IMR-90 (cell line): ENCODE measurements around the gene IYD. TPM values are rescaled to one million over a fixed set of nuclear protein-coding genes. Genes with fewer than 3 reads are reported as not detected.

Experiments used
- ATAC-seq: fragments of 200-7000 bp; cut with Tn5 transposase; 2 replicates; pipeline ENCODE4 v1.9.1; 2020; ENCODE audit warnings: low read depth, mild to moderate bottlenecking, moderate library complexity
- BruUV-seq: library from RNA; stranded (reverse); fragments of 400-500 nt; replicated peaks from 2 replicates; lab custom pipeline; 2021; lab: Mats Ljungman, UMichigan
- CTCF ChIA-PET: fragments of 300-600 bp; formaldehyde crosslinking; extraction: SDS; loops from one replicate; lab custom pipeline; 2021; ENCODE audit warnings: antibody characterized with exemption; lab: Yijun Ruan, JAX
- POLR2A ChIA-PET: fragments of 300-600 bp; sonication (Branson Sonifier 250); formaldehyde crosslinking; loops from one replicate; lab custom pipeline; 2022; ENCODE audit warnings: antibody characterized with exemption; ENCODE audit not compliant: unreplicated experiment; lab: Charles Lee
- DNase-seq: peaks from one replicate; pipeline ENCODE4 v3.0.0; 2013
- H2AFZ ChIP-seq: replicated peaks from 2 replicates; pipeline ENCODE3; 2013; ENCODE audit warnings: low read length, mild to moderate bottlenecking; ENCODE audit not compliant: poor library complexity
- H2AK5ac ChIP-seq: 2 replicates; pipeline ENCODE4 v1.6.1; 2013; ENCODE audit warnings: low read depth, low read length, inconsistent platforms
- H2AK9ac ChIP-seq: replicated peaks from 2 replicates; pipeline ENCODE3; 2013; ENCODE audit warnings: mild to moderate bottlenecking, low read depth, low read length, moderate library complexity; ENCODE audit not compliant: poor library complexity
- H2BK120ac ChIP-seq: 2 replicates; pipeline ENCODE4 v1.6.1; 2013; ENCODE audit warnings: low read depth, low read length, inconsistent platforms
- H2BK15ac ChIP-seq: 3 replicates; pipeline ENCODE4 v1.6.1; 2013; ENCODE audit warnings: low read depth, low read length, inconsistent platforms
- H2BK20ac ChIP-seq: 2 replicates; pipeline ENCODE4 v1.6.1; 2013; ENCODE audit warnings: low read depth, mild to moderate bottlenecking, inconsistent platforms, low read length, moderate library complexity
- H2BK5ac ChIP-seq: 2 replicates; pipeline ENCODE4 v1.6.1; 2013; ENCODE audit warnings: mild to moderate bottlenecking, low read depth, low read length, inconsistent platforms; ENCODE audit not compliant: poor library complexity, severe bottlenecking
- H3K14ac ChIP-seq: replicated peaks from 2 replicates; pipeline ENCODE4 v1.6.1; 2013; ENCODE audit warnings: low read depth, low read length, inconsistent platforms
- H3K18ac ChIP-seq: 2 replicates; pipeline ENCODE4 v1.6.1; 2013; ENCODE audit warnings: low read depth, low read length, control low read depth
- H3K23ac ChIP-seq: 2 replicates; pipeline ENCODE4 v1.6.1; 2013; ENCODE audit warnings: low read depth, low read length, inconsistent platforms
- H3K27ac ChIP-seq: 2 replicates; pipeline ENCODE4 v1.5.1; 2013; ENCODE audit warnings: mild to moderate bottlenecking, control low read depth, low read length; ENCODE audit not compliant: insufficient read depth
- H3K27me3 ChIP-seq: 2 replicates; pipeline ENCODE4 v1.6.1; 2013; ENCODE audit warnings: low read length; ENCODE audit not compliant: control insufficient read depth, insufficient read depth
- H3K36me3 ChIP-seq: 2 replicates; pipeline ENCODE4 v1.6.1; 2013; ENCODE audit warnings: low read length, mixed read lengths; ENCODE audit not compliant: control insufficient read depth, insufficient read depth
- H3K4ac ChIP-seq: 2 replicates; pipeline ENCODE4 v1.6.1; 2013; ENCODE audit warnings: low read depth, low read length, inconsistent platforms
- H3K4me1 ChIP-seq: 2 replicates; pipeline ENCODE4 v1.6.1; 2013; ENCODE audit warnings: low read length, mixed read lengths; ENCODE audit not compliant: control insufficient read depth, insufficient read depth
- H3K4me2 ChIP-seq: 2 replicates; pipeline ENCODE4 v1.6.1; 2013; ENCODE audit warnings: low read depth, mild to moderate bottlenecking, control low read depth, low read length, moderate library complexity
- H3K4me3 ChIP-seq: 2 replicates; pipeline ENCODE4 v1.5.1; 2013; ENCODE audit warnings: low read depth, mild to moderate bottlenecking, control low read depth, low read length, moderate library complexity; ENCODE audit not compliant: insufficient read depth
- H3K56ac ChIP-seq: 2 replicates; pipeline ENCODE4 v1.6.1; 2013; ENCODE audit warnings: low read length, inconsistent platforms; ENCODE audit not compliant: insufficient read depth; ENCODE audit errors: extremely low read depth
- H3K79me1 ChIP-seq, 2 experiments: 2 replicates each; pipeline ENCODE4 v1.6.1; 2013; ENCODE audit warnings: low read length in 2 of 2, inconsistent platforms in 1 of 2, low read depth in 1 of 2
- H3K9ac ChIP-seq: 2 replicates; pipeline ENCODE4 v1.6.1; 2013; ENCODE audit warnings: low read depth, low read length, control low read depth
- H3K9me1 ChIP-seq: 2 replicates; pipeline ENCODE4 v1.6.1; 2013; ENCODE audit warnings: low read length, inconsistent platforms; ENCODE audit not compliant: insufficient read depth
- H3K9me3 ChIP-seq: 2 replicates; pipeline ENCODE4 v1.6.1; 2013; ENCODE audit warnings: low read length; ENCODE audit not compliant: control insufficient read depth, insufficient read depth
- H4K20me1 ChIP-seq: 2 replicates; pipeline ENCODE4 v1.6.1; 2013; ENCODE audit warnings: low read length, inconsistent platforms; ENCODE audit not compliant: insufficient read depth
- H4K5ac ChIP-seq: 2 replicates; pipeline ENCODE4 v1.6.1; 2013; ENCODE audit warnings: mild to moderate bottlenecking, low read depth, low read length, control low read depth
- H4K8ac ChIP-seq, 2 experiments: 2 replicates each; pipeline ENCODE4 v1.6.1; 2013; ENCODE audit warnings: low read depth in 2 of 2, low read length in 2 of 2, control low read depth in 1 of 2, inconsistent platforms in 1 of 2
- H4K91ac ChIP-seq: 2 replicates; pipeline ENCODE4 v1.6.1; 2013; ENCODE audit warnings: low read depth, low read length, inconsistent platforms; ENCODE audit not compliant: insufficient read depth
- BHLHE40 ChIP-seq: fragments of 150-350 bp; IDR thresholded peaks from 2 replicates; pipeline ENCODE4 v1.6.1; 2016; ENCODE audit warnings: mild to moderate bottlenecking, low read depth, low read length
- MAFK ChIP-seq: IDR thresholded peaks from 2 replicates; pipeline ENCODE4 v1.6.1; 2012; ENCODE audit warnings: low read depth, low read length, improper control_type of control experiment
- MAZ ChIP-seq: IDR thresholded peaks from 2 replicates; pipeline ENCODE4 v1.6.1; 2012; ENCODE audit warnings: low read depth, mild to moderate bottlenecking, low read length, improper control_type of control experiment, moderate library complexity, borderline replicate concordance
- NFE2L2 ChIP-seq: fragments of 150-350 bp; IDR thresholded peaks from 2 replicates; pipeline ENCODE4 v1.6.1; 2016; ENCODE audit warnings: low read depth, mild to moderate bottlenecking, low read length
- POLR2A ChIP-seq: IDR thresholded peaks from 2 replicates; pipeline ENCODE4 v1.6.1; 2012; ENCODE audit warnings: mild to moderate bottlenecking, low read depth, low read length
- RAD21 ChIP-seq: IDR thresholded peaks from 2 replicates; pipeline ENCODE4 v1.6.1; 2012; ENCODE audit warnings: low read length, improper control_type of control experiment
- RCOR1 ChIP-seq: IDR thresholded peaks from 2 replicates; pipeline ENCODE4 v1.6.1; 2012; ENCODE audit warnings: mild to moderate bottlenecking, low read length, improper control_type of control experiment; ENCODE audit not compliant: insufficient replicate concordance
- SMC3 ChIP-seq: fragments of 150-350 bp; IDR thresholded peaks from 2 replicates; pipeline ENCODE4 v1.6.1; 2016; ENCODE audit warnings: low read depth, mild to moderate bottlenecking, antibody characterized with exemption, low read length, moderate library complexity
- WGBS, 2 experiments: methylation state at CpG; one replicate each; pipeline versions ENCODE4 v1.1.5 to v1.1.7; 2013; ENCODE audit warnings: missing lambda C conversion rate in 2 of 2; ENCODE audit not compliant: insufficient read length in 1 of 2; ENCODE audit errors: extremely low coverage in 2 of 2; 5-methylcytosine and 5-hydroxymethylcytosine counted together
- dilution Hi-C: fragments of 300-500 bp; cut with HindIII; formaldehyde crosslinking; loops from one replicate; pipeline ENCODE4 v1.14.3; 2018; ENCODE audit warnings: low sequenced_read_pairs; ENCODE audit not compliant: unreplicated experiment
- in situ Hi-C: fragments of 300-500 bp; cut with MboI; formaldehyde crosslinking; loops from 3 replicates; pipeline ENCODE4 v1.14.3; 2019; ENCODE audit warnings: low sequenced_read_pairs, inconsistent platforms, mixed read lengths
- intact Hi-C: fragments of 100-400 bp; cut with micrococcal nuclease; formaldehyde crosslinking; loops from 2 replicates; pipeline ENCODE4 v1.10.0; 2022
- polyA plus RNA-seq, 3 experiments: library from polyadenylated mRNA; depleted of rRNA; stranded (reverse); fragments of >200 nt; gene quantifications; 2 replicates each; pipeline ENCODE4 v1.2.3, GENCODE V29; 2012; ENCODE audit warnings: low replicate concordance in 1 of 3
- total RNA-seq: library from RNA; depleted of rRNA; stranded (reverse); fragments of >200 nt; gene quantifications from 2 replicates; pipeline ENCODE4 v1.2.3, GENCODE V29; 2012
- TF ChIP-seq, protein P1 (sequence below): fragments of 150-350 bp; IDR thresholded peaks from 2 replicates; pipeline ENCODE4 v1.6.1; 2017; ENCODE audit warnings: mild to moderate bottlenecking, antibody characterized with exemption, low read length, low read depth
- TF ChIP-seq, protein P2 (sequence below): fragments of 150-350 bp; IDR thresholded peaks from 2 replicates; pipeline ENCODE4 v1.6.1; 2016; ENCODE audit warnings: low read depth, mild to moderate bottlenecking, low read length, moderate library complexity, borderline replicate concordance

IYD gene
- total and polyA plus RNA-seq, 2 of the 4 experiments (the other 2 are of a cell fraction), result not detected

DNA sequence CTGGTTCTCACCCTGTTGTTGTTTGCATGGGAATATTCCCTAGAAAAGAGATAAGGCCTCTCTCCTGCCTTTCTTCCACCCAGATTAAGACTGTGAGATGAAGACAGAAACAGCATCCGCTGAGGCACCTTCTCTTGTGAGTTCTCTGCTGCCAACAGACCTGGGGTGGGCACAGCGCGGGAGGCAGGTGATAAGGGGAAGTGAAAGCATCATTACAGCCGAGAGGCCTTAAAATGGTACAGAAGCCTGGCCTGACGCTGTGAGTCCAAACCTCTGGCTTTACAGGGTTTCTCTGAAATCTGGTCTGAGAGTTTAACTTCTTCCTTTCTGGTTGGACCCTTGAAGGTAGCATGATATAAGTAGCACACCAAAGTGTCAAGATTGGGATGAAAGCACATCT lies 21.0 kb upstream of the IYD start:
- no peak overlapping the region for H4K5ac ChIP-seq
- ChIA-PET CTCF (no interaction called here), POLR2A (no interaction called here)
- H3K27me3 ChIP-seq, result no peaks in the 10 kb centered on the region
- no peak overlapping the region for H3K14ac ChIP-seq
- no peak overlapping the region for H2AK9ac ChIP-seq
- no peak overlapping the region for H3K27ac ChIP-seq
- no peak overlapping the region for H2AK5ac ChIP-seq
- BruUV-seq, result no TSS peak
- no peak overlapping the region for H4K91ac ChIP-seq
- no peak overlapping the region for H3K4me2 ChIP-seq
- H4K20me1 ChIP-seq, result no peaks in the 10 kb centered on the region
- no peak overlapping the region for H2AFZ ChIP-seq
- H4K8ac ChIP-seq, result no peak overlapping the region
- no peak overlapping the region for H3K4ac ChIP-seq
- H2BK5ac ChIP-seq, result no peak overlapping the region
- H2BK120ac ChIP-seq, result no peak overlapping the region
- in situ Hi-C loops (loop anchor here (25.0 kb wide), 1 partner anchor 411 kb away; the partner anchor contains the start of gene ULBP2), intact Hi-C loops (no loop called here), dilution Hi-C loops (no loop called here)
- H3K18ac ChIP-seq, result no peak overlapping the region
- no peak for TF ChIP-seq NFE2L2
- TF ChIP-seq, protein P1, sequence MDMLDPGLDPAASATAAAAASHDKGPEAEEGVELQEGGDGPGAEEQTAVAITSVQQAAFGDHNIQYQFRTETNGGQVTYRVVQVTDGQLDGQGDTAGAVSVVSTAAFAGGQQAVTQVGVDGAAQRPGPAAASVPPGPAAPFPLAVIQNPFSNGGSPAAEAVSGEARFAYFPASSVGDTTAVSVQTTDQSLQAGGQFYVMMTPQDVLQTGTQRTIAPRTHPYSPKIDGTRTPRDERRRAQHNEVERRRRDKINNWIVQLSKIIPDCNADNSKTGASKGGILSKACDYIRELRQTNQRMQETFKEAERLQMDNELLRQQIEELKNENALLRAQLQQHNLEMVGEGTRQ, result no peak
- TF ChIP-seq POLR2A, result no peak
- no peak for TF ChIP-seq MAZ
- TF ChIP-seq RAD21, result no peak
- TF ChIP-seq BHLHE40, result no peak
- no peak for TF ChIP-seq SMC3
- no peak for TF ChIP-seq RCOR1
- TF ChIP-seq, protein P2, sequence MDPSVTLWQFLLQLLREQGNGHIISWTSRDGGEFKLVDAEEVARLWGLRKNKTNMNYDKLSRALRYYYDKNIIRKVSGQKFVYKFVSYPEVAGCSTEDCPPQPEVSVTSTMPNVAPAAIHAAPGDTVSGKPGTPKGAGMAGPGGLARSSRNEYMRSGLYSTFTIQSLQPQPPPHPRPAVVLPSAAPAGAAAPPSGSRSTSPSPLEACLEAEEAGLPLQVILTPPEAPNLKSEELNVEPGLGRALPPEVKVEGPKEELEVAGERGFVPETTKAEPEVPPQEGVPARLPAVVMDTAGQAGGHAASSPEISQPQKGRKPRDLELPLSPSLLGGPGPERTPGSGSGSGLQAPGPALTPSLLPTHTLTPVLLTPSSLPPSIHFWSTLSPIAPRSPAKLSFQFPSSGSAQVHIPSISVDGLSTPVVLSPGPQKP, result no peak
- TF ChIP-seq MAFK, result no peak
- H3K9ac ChIP-seq, result no peak overlapping the region
- no peaks in the 10 kb centered on the region; the same call in 1 of the 2 replicates for H3K4me1 ChIP-seq
- H3K23ac ChIP-seq, result no peak overlapping the region
- H3K9me3 ChIP-seq, result no peaks in the 10 kb centered on the region
- no CpG with 5 or more reads among the region's 5 CpGs for WGBS, 2 experiments
- DNase-seq, result no peak
- H2BK20ac ChIP-seq, result no peak overlapping the region
- H3K9me1 ChIP-seq, result no peaks in the 10 kb centered on the region
- no peak overlapping the region for H3K4me3 ChIP-seq
- no peak overlapping the region for H2BK15ac ChIP-seq
- no peaks in the 10 kb centered on the region for H3K79me1 ChIP-seq
- ATAC-seq, result no peak
- H3K56ac ChIP-seq, result no peak overlapping the region
- H3K36me3 ChIP-seq, result no peaks in the 10 kb centered on the region
